Body of pancreas (tissue), 4 donors: ENCODE results near the gene CSRP1.

Experiments
- CTCF ChIP-seq, 7 experiments: fragments of 450-650 bp in 4 of 7; fragments of 200-600 bp in 3 of 7; sonication (generic) in 3 of 7; IDR thresholded peaks; one replicate each; pipeline ENCODE4 v1.5.1; 2016 to 2019; ENCODE audit warnings: antibody characterized with exemption in 7 of 7
- POLR2A ChIP-seq, 3 donors: fragments of 450-650 bp; IDR thresholded peaks; one replicate each; pipeline ENCODE4 v1.6.1; 2016; ENCODE audit warnings: antibody characterized with exemption in 3 of 3, mild to moderate bottlenecking in 2 of 3

- TF ChIP-seq POLR2A (IDR thresholded peaks at IDR 0.05) (no peak), CTCF (IDR thresholded peaks at IDR 0.05) (no peak)
These were observed 25.9 kb downstream of the CSRP1 start for GRCh38 chr1:201481004-201481380.
